Measurements from ENCODE around the gene CCDC12.

The CCDC12 gene

GRCh38 chr3:46981932-46982471 is 5.5 kb upstream of the CCDC12 start:
- DNase-seq (ENCODE audit: low spot score), result peak; percentile 19
- ChIA-PET POLR2A (ENCODE audit: low non-redundant PET) (no interaction called here), CTCF (no interaction called here)
- peak overlapping the region; percentile 91 for H3K27ac ChIP-seq
- TF ChIP-seq CTCF (conservative IDR thresholded peaks at IDR 0.05; ENCODE audit: low read depth), result no peak

- DNase-seq (ENCODE audit: low spot score), result no peak
- H3K27ac ChIP-seq, result peak overlapping the region; percentile 91
- ChIA-PET CTCF (interaction anchor here (0.8 kb wide), 1 partner anchor 35 kb away, joined by 3 read pairs; no protein-coding TSS in a partner anchor), POLR2A (ENCODE audit: low non-redundant PET) (no interaction called here)
- no peak for TF ChIP-seq CTCF (conservative IDR thresholded peaks at IDR 0.05; ENCODE audit: low read depth)
Observed at GRCh38 chr3:46979958-46980497, 3.5 kb upstream of the CCDC12 start.

- CTCF ChIA-PET, result no interaction called here
- TF ChIP-seq CTCF (conservative IDR thresholded peaks at IDR 0.05; ENCODE audit: low read depth), result no peak
- peak; percentile 67 for DNase-seq (ENCODE audit: low spot score)
- peak within 1 kb of the TSS; percentile 91 for H3K27ac ChIP-seq
- POLR2A ChIA-PET (ENCODE audit: low non-redundant PET), result no interaction called here
Observed at GRCh38 chr3:46978985-46979944, 2.7 kb upstream of the CCDC12 start, which contains the start of gene NBEAL2. NBEAL2 (plus strand) TSS chr3:46979666; CDS start chr3:46979862, 196 bp downstream.

- no peak for TF ChIP-seq CTCF (conservative IDR thresholded peaks at IDR 0.05; ENCODE audit: low read depth)
- DNase-seq (ENCODE audit: low spot score), result no peak
- ChIA-PET CTCF (no interaction called here), POLR2A (ENCODE audit: low non-redundant PET) (no interaction called here)
- peak overlapping the region; percentile 91 for H3K27ac ChIP-seq
Observed at GRCh38 chr3:46978381-46978780, 1.8 kb upstream of the CCDC12 start.

GRCh38 chr3:46977811-46978195 is 1.3 kb upstream of the CCDC12 start:
- no peak for DNase-seq (ENCODE audit: low spot score)
- H3K27ac ChIP-seq, result peak overlapping the region; percentile 91
- ChIA-PET POLR2A (ENCODE audit: low non-redundant PET) (no interaction called here), CTCF (no interaction called here)
- TF ChIP-seq CTCF (conservative IDR thresholded peaks at IDR 0.05; ENCODE audit: low read depth), result no peak

- POLR2A ChIA-PET (ENCODE audit: low non-redundant PET), result no interaction called here
- H3K27ac ChIP-seq, result no peak overlapping the region
- DNase-seq (ENCODE audit: low spot score), result no peak
- TF ChIP-seq CTCF (conservative IDR thresholded peaks at IDR 0.05; ENCODE audit: low read depth), result no peak
- CTCF ChIA-PET, result no interaction called here
Observed at GRCh38 chr3:46974421-46975171, 1.9 kb downstream of the CCDC12 start.

Data from RWPE1 (cell line).